Psoas muscle (tissue), 8 donors: ENCODE measurements around the gene CRLF1. TPM values are rescaled to one million over a fixed set of nuclear protein-coding genes. Genes with fewer than 3 reads are reported as not detected.

Experiments used
- ATAC-seq, 4 donors: fragments of 200-7000 bp; cut with Tn5 transposase; one replicate each; pipeline ENCODE4 v1.9.1; 2020; ENCODE audit warnings: moderate library complexity in 3 of 4, mild to moderate bottlenecking in 2 of 4
- DNase-seq, 2 donors: peaks; one replicate each; pipeline ENCODE4 v3.0.0-alpha.2; 2020
- H3K27ac ChIP-seq: fragments of 200-600 bp; one replicate; pipeline ENCODE4 v1.8.0; 2022
- H3K27me3 ChIP-seq, 3 donors: fragments of 200-600 bp in 1 of 3; one replicate each; pipeline versions ENCODE4 v1.6.1 to v1.8.0; 2013 to 2022; ENCODE audit warnings: low read length in 2 of 3, mild to moderate bottlenecking in 2 of 3, moderate library complexity in 1 of 3; ENCODE audit not compliant: insufficient read depth in 3 of 3
- H3K36me3 ChIP-seq, 2 donors: fragments of 200-600 bp in 1 of 2; one replicate each; pipeline versions ENCODE4 v1.6.1 to v1.8.0; 2013 to 2022; ENCODE audit warnings: low read depth in 1 of 2, mild to moderate bottlenecking in 1 of 2, moderate library complexity in 1 of 2; ENCODE audit not compliant: insufficient read depth in 1 of 2
- H3K4me1 ChIP-seq: fragments of 200-600 bp; one replicate; pipeline ENCODE4 v1.8.0; 2022
- H3K4me3 ChIP-seq: fragments of 200-600 bp; one replicate; pipeline ENCODE4 v1.8.0; 2022; ENCODE audit warnings: mild to moderate bottlenecking
- H3K9me3 ChIP-seq: fragments of 200-600 bp; one replicate; pipeline ENCODE4 v1.8.0; 2022
- CTCF ChIP-seq: fragments of 200-600 bp; IDR thresholded peaks from one replicate; pipeline ENCODE4 v1.8.0; 2022; ENCODE audit warnings: antibody characterized with exemption
- WGBS, 3 donors: extraction: QIAGEN DNeasy Blood & Tissue Kit; methylation state at CpG; one replicate each; pipeline versions ENCODE4 v1.1.6 to v1.1.7; 2013; 5-methylcytosine and 5-hydroxymethylcytosine counted together
- intact Hi-C, 2 donors: fragments of 100-400 bp; cut with DNase I; formaldehyde crosslinking; loops; one replicate each; pipeline versions ENCODE4 v1.11.0 to v1.14.2; 2022
- polyA plus RNA-seq, 3 donors: library from polyadenylated mRNA; stranded (reverse); fragments of 200-250 nt; gene quantifications; one replicate each; pipeline ENCODE4 v1.2.3, GENCODE V29; 2013
- total RNA-seq, 4 donors: library from RNA; stranded (reverse); fragmentation: NEBNext Ultra II Directional in 2 of 4; extraction: Animal tissue kit (Norgen Biotek cat#: 25700) in 2 of 4; gene quantifications; one replicate each; pipeline versions ENCODE4 v1.2.1 to v1.2.4, GENCODE V29; 2021 to 2023
- donor health status: healthy with polysubstance abuse.
- donor health status: DM: no; HTN: no; CAD: no; lungs with moderate emphysema.
- donor health status: Bipolar disorder and iron deficiency.
- donor health status: healthy.
- donor health status: DM: yes; HTN: yes; CAD: no.
- donor health status: DM: no; HTN: no; CAD: no.
- donor health status: DM: no; HTN: no; CAD: no.
- donor health status: DM: yes; HTN: yes; CAD: no.

CRLF1 gene
- total and polyA plus RNA-seq, 7 donors, result 8.3 to 28.4 (median 15.6) TPM

- 59 to 66% (median 63%) methylated on average over 12 of the region's 12 CpGs for WGBS, 3 donors
- no peak for ATAC-seq
- intact Hi-C loops, result no loop called here
- Histone ChIP-seq H3K27ac (no peak overlapping the region), H3K9me3 (no peaks in the 10 kb centered on the region), H3K27me3 (no peaks in the 10 kb centered on the region), H3K36me3 (no peaks in the 10 kb centered on the region), H3K4me3 (no peak overlapping the region), H3K4me1 (peaks cover 9% of the 10 kb centered on the region)
- no peak for TF ChIP-seq CTCF
- DNase-seq, result no peak
Observed at GRCh38 chr19:18634612-18635297, 28.2 kb upstream of the CRLF1 start.

GRCh38 chr19:18633321-18633720 lies 26.7 kb upstream of the CRLF1 start:
- ATAC-seq, result no peak
- 42 to 50% (median 48%) methylated on average over 7 to 8 of the region's 8 CpGs for WGBS, 3 donors
- no peaks in the 10 kb centered on the region for H3K9me3 ChIP-seq
- no peak overlapping the region for H3K27ac ChIP-seq
- DNase-seq, result no peak
- peaks cover 9% of the 10 kb centered on the region for H3K4me1 ChIP-seq
- no peak overlapping the region for H3K4me3 ChIP-seq
- intact Hi-C loops, result no loop called here
- no peak for TF ChIP-seq CTCF
- H3K27me3 ChIP-seq, result no peaks in the 10 kb centered on the region
- no peaks in the 10 kb centered on the region for H3K36me3 ChIP-seq

- ATAC-seq (peak in 3 of 4 donors; percentile 76 to 86 (median 85)), DNase-seq (peak; percentile 59 to 88)
- WGBS, 3 donors, result 46 to 63% (median 59%) methylated on average over 15 of the region's 15 CpGs
- H3K27ac ChIP-seq, result no peak overlapping the region
- no peaks in the 10 kb centered on the region for H3K36me3 ChIP-seq
- H3K9me3 ChIP-seq, result no peaks in the 10 kb centered on the region
- no peak overlapping the region for H3K4me3 ChIP-seq
- no peaks in the 10 kb centered on the region for H3K4me1 ChIP-seq
- no peak for TF ChIP-seq CTCF
- intact Hi-C loops, result no loop called here
- H3K27me3 ChIP-seq, result no peaks in the 10 kb centered on the region
Observed at GRCh38 chr19:18629166-18630088, 22.8 kb upstream of the CRLF1 start.

GRCh38 chr19:18626906-18627305 lies 20.3 kb upstream of the CRLF1 start:
- no peak overlapping the region for H3K4me3 ChIP-seq
- ATAC-seq, result no peak
- H3K4me1 ChIP-seq, result no peaks in the 10 kb centered on the region
- no peak overlapping the region for H3K27ac ChIP-seq
- H3K36me3 ChIP-seq, result no peaks in the 10 kb centered on the region
- no peaks in the 10 kb centered on the region for H3K9me3 ChIP-seq
- intact Hi-C loops, result no loop called here
- DNase-seq, result no peak
- TF ChIP-seq CTCF, result no peak
- 67 to 76% (median 72%) methylated on average over 2 of the region's 2 CpGs for WGBS, 3 donors
- no peaks in the 10 kb centered on the region for H3K27me3 ChIP-seq
